ENCODE measurements around the gene TDRKH.

DNA sequence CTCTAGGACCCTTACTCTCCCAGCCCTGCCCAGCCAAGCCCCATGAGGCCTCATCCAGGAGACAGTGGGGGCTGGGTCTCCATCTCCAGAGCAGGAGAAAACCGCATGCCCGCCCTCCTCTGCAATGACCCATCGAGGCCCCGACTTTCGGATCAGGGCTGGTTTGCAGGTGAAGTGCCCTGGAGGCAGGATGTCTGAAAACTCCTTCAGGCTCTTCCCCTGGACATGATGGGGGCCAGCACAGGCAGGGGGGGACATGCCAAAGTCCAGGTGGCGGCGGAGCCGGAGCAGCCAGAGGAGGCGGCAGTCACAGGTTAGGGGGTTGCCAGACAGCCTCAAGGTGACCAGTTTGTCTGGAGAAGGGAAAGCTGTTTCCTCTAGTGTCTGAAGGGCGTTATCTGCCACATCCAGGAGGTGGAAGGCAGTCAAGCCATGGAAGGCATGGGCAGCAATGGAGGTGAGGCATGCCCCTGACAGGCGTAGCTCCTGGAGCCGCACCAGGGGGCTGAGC, 11.1 kb upstream of the TDRKH start:
- TF ChIP-seq, protein P1, sequence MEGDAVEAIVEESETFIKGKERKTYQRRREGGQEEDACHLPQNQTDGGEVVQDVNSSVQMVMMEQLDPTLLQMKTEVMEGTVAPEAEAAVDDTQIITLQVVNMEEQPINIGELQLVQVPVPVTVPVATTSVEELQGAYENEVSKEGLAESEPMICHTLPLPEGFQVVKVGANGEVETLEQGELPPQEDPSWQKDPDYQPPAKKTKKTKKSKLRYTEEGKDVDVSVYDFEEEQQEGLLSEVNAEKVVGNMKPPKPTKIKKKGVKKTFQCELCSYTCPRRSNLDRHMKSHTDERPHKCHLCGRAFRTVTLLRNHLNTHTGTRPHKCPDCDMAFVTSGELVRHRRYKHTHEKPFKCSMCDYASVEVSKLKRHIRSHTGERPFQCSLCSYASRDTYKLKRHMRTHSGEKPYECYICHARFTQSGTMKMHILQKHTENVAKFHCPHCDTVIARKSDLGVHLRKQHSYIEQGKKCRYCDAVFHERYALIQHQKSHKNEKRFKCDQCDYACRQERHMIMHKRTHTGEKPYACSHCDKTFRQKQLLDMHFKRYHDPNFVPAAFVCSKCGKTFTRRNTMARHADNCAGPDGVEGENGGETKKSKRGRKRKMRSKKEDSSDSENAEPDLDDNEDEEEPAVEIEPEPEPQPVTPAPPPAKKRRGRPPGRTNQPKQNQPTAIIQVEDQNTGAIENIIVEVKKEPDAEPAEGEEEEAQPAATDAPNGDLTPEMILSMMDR (IDR thresholded peaks at IDR 0.05) = no peak
- TF ChIP-seq POLR2A (IDR thresholded peaks at IDR 0.05) (no peak), POLR2AphosphoS5 (IDR thresholded peaks at IDR 0.05) (no peak)

Data from breast epithelium (tissue), 3 donors.